Measurements from ENCODE around the gene INHBA.

DNA sequence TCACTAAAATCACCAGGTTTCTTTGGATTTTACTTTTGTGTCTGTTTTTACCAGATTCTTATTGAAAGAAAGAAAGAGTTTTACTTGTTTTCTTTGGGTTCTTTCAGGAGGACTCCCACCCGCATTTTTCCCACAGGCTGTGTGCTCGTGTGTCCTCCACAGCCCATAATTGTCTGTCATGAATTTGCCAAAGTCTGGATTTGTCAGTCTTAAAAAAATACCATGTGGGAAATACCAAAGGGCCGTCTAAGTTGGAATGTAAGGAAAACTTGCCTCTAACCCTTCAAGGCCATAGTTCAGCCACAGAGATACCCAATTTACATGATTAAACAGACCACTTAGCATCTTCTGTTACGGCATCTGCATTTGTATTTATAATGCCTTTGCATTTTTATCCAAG lies 41.3 kb upstream of the INHBA start:
- no peak for TF ChIP-seq POLR2A (IDR thresholded peaks at IDR 0.05; ENCODE audit: low read depth, low read length)
- TF ChIP-seq POLR2AphosphoS5 (IDR thresholded peaks at IDR 0.05; ENCODE audit: low read depth, low read length), result no peak

Measured in GM12892 (cell line).